HepG2 (cell line): Measurements from ENCODE around the gene GP1BA. TPM values are rescaled to one million over a fixed set of nuclear protein-coding genes. Genes with fewer than 3 reads are reported as not detected.

Source experiments
- ARID4A ChIP-seq: sonication (generic); formaldehyde crosslinking; IDR thresholded peaks from 2 replicates; pipeline ENCODE4 v1.5.0; 2020; ENCODE audit warnings: mild to moderate bottlenecking, missing genetic modification reagents, borderline replicate concordance
- BCL6 ChIP-seq: IDR thresholded peaks from 2 replicates; pipeline ENCODE4 v1.6.1; 2016; ENCODE audit warnings: missing genetic modification reagents, missing compliant biosample characterization
- FOXK2 ChIP-seq: fragments of 450-650 bp; IDR thresholded peaks from 2 replicates; pipeline ENCODE4 v1.6.1; 2016
- HOMEZ ChIP-seq: IDR thresholded peaks from 2 replicates; pipeline ENCODE4 v1.6.1; 2016; ENCODE audit warnings: low read depth
- NCOA1 ChIP-seq: sonication (generic); formaldehyde crosslinking; IDR thresholded peaks from 2 replicates; pipeline ENCODE4 v1.9.0; 2021; ENCODE audit warnings: missing genetic modification reagents
- NFATC3 ChIP-seq: sonication (generic); formaldehyde crosslinking; IDR thresholded peaks from 2 replicates; pipeline ENCODE4 v1.5.1; 2020; ENCODE audit warnings: mild to moderate bottlenecking, missing genetic modification reagents
- NONO ChIP-seq, 2 experiments: fragments of 450-650 bp in 1 of 2; sonication (generic) in 1 of 2; formaldehyde crosslinking in 1 of 2; IDR thresholded peaks in 1 of 2; conservative IDR thresholded peaks in 1 of 2; 2 replicates each; pipeline versions ENCODE4 v1.6.1 to v1.8.0; 2017 to 2022; ENCODE audit warnings: mild to moderate bottlenecking in 1 of 2, missing genetic modification reagents in 1 of 2, moderate library complexity in 1 of 2
- SALL1 ChIP-seq: sonication (generic); formaldehyde crosslinking; IDR thresholded peaks from 2 replicates; pipeline ENCODE4 v1.8.0; 2022; ENCODE audit warnings: mild to moderate bottlenecking, missing genetic modification reagents
- ZNF12 ChIP-seq: sonication (generic); formaldehyde crosslinking; IDR thresholded peaks from 2 replicates; pipeline ENCODE4 v1.5.0; 2020; ENCODE audit warnings: missing genetic modification reagents
- ZNF276 ChIP-seq: sonication (generic); formaldehyde crosslinking; IDR thresholded peaks from 2 replicates; pipeline ENCODE4 v1.4.0; 2020; ENCODE audit warnings: mild to moderate bottlenecking, low read depth, missing genetic modification reagents
- ZNF646 ChIP-seq: sonication (generic); formaldehyde crosslinking; IDR thresholded peaks from 2 replicates; pipeline ENCODE4 v1.9.0; 2021; ENCODE audit warnings: mild to moderate bottlenecking, missing genetic modification reagents
- ZNF652 ChIP-seq: IDR thresholded peaks from 2 replicates; pipeline ENCODE4 v1.6.1; 2016; ENCODE audit warnings: low read depth, borderline replicate concordance
- polyA plus RNA-seq, 8 experiments: library from polyadenylated mRNA; depleted of rRNA in 3 of 8; stranded (reverse) in 7 of 8; unstranded in 1 of 8; fragments of >200 nt; fragmentation: Illumina TruSeq in 4 of 8; extraction: Trizol in 4 of 8; gene quantifications; 2 replicates each; pipeline versions ENCODE4 v1.2.1 to v1.2.3, GENCODE V29; 2011 to 2016; ENCODE audit warnings: low read depth in 4 of 8, missing spikeins in 1 of 8, mixed read lengths in 1 of 8; ENCODE audit not compliant: insufficient read depth in 1 of 8
- total RNA-seq, 5 experiments: library from RNA; depleted of rRNA; stranded (reverse); fragments of >200 nt; fragmentation: Illumina TruSeq; extraction: Trizol; gene quantifications; 2 replicates each; pipeline ENCODE4 v1.2.3, GENCODE V29; 2016; ENCODE audit warnings: low read depth in 1 of 5

The GP1BA gene
- total and polyA plus RNA-seq, 2 of the 13 experiments (the other 11 are each of a cell fraction or from before 2014, with no cell fraction given): not detected

- peak; percentile 100 for TF ChIP-seq ZNF646 (CRISPR knock-in tag)
- TF ChIP-seq SALL1: peak; percentile 2; the same call in 1 of the 2 replicates
- no peak for TF ChIP-seq NFATC3
- TF ChIP-seq NCOA1 (CRISPR knock-in tag): peak; percentile 76; the same call in 1 of the 2 replicates
- TF ChIP-seq ZNF652 (CRISPR knock-in tag): peak; percentile 38; the same call in 1 of the 2 replicates
- TF ChIP-seq NONO (IDR thresholded peaks at IDR 0.05): no peak
- peak; percentile 86 for TF ChIP-seq NONO (CRISPR knock-in tag; conservative IDR thresholded peaks at IDR 0.05)
- peak; percentile 66 for TF ChIP-seq ARID4A (CRISPR knock-in tag)
- TF ChIP-seq FOXK2: peak; percentile 62; the same call in 1 of the 2 replicates
- peak; percentile 25; the same call in 1 of the 2 replicates for TF ChIP-seq BCL6 (CRISPR knock-in tag)
- 0 out of 2 replicates have a peak, but pooled peaks have one; percentile 49 for TF ChIP-seq ZNF276
- TF ChIP-seq ZNF12 (CRISPR knock-in tag): peak; percentile 48; the same call in 1 of the 2 replicates
- peak; percentile 56; the same call in 1 of the 2 replicates for TF ChIP-seq HOMEZ
These were observed 23.2 kb upstream of the GP1BA start (continued) for GRCh38 chr17:4908711-4909496.
